Measurements from ENCODE around the gene ADAMTS17.

Gene ADAMTS17

GRCh38 chr15:100333236-100333635 lies 8.5 kb downstream of the ADAMTS17 start:
- ATAC-seq, result no peak
- Mint-ChIP-seq H3K9me3 (no peaks in the 10 kb centered on the region), H3K4me3 (no peak overlapping the region), H3K4me1 (no peaks in the 10 kb centered on the region), H3K27ac (no peak overlapping the region), H3K36me3 (no peaks in the 10 kb centered on the region), H3K27me3 (peaks cover 34% of the 10 kb centered on the region)

GRCh38 chr15:100332721-100333120 lies 9.1 kb downstream of the ADAMTS17 start:
- Mint-ChIP-seq H3K4me3 (no peak overlapping the region), H3K9me3 (no peaks in the 10 kb centered on the region), H3K4me1 (no peaks in the 10 kb centered on the region), H3K27me3 (peaks cover 29% of the 10 kb centered on the region), H3K36me3 (no peaks in the 10 kb centered on the region), H3K27ac (no peak overlapping the region)
- ATAC-seq, result no peak

GRCh38 chr15:100332231-100332630 lies 9.5 kb downstream of the ADAMTS17 start:
- Mint-ChIP-seq H3K36me3 (no peaks in the 10 kb centered on the region), H3K27me3 (peaks cover 24% of the 10 kb centered on the region), H3K4me1 (no peaks in the 10 kb centered on the region)

GRCh38 chr15:100330629-100331215 lies 11.1 kb downstream of the ADAMTS17 start:
- peaks cover 22% of the 10 kb centered on the region for H3K27me3 Mint-ChIP-seq
- no peak overlapping the region for H3K27ac Mint-ChIP-seq
- H3K4me3 Mint-ChIP-seq, result no peak overlapping the region
- H3K36me3 Mint-ChIP-seq, result no peaks in the 10 kb centered on the region
- no peak for ATAC-seq
- no peaks in the 10 kb centered on the region for H3K4me1 Mint-ChIP-seq
- no peaks in the 10 kb centered on the region for H3K9me3 Mint-ChIP-seq

More at GRCh38 chr15:100332231-100332630, 9.5 kb downstream of the ADAMTS17 start:
- ATAC-seq, result no peak
- H3K9me3 Mint-ChIP-seq, result no peaks in the 10 kb centered on the region
- H3K4me3 Mint-ChIP-seq, result no peak overlapping the region
- no peak overlapping the region for H3K27ac Mint-ChIP-seq

GRCh38 chr15:100330221-100330620 lies 11.6 kb downstream of the ADAMTS17 start:
- peaks cover 21% of the 10 kb centered on the region for H3K27me3 Mint-ChIP-seq
- no peak overlapping the region for H3K4me3 Mint-ChIP-seq
- H3K27ac Mint-ChIP-seq, result no peak overlapping the region
- no peaks in the 10 kb centered on the region for H3K4me1 Mint-ChIP-seq
- ATAC-seq, result no peak
- H3K9me3 Mint-ChIP-seq, result peaks cover 3% of the 10 kb centered on the region
- no peaks in the 10 kb centered on the region for H3K36me3 Mint-ChIP-seq

GRCh38 chr15:100328796-100329195 lies 13.0 kb downstream of the ADAMTS17 start:
- Mint-ChIP-seq H3K9me3 (peaks cover 3% of the 10 kb centered on the region), H3K27ac (no peak overlapping the region), H3K36me3 (no peaks in the 10 kb centered on the region), H3K4me3 (no peak overlapping the region), H3K4me1 (no peaks in the 10 kb centered on the region), H3K27me3 (peaks cover 11% of the 10 kb centered on the region)
- ATAC-seq, result no peak

GRCh38 chr15:100318880-100319279 lies 22.9 kb downstream of the ADAMTS17 start:
- ATAC-seq, result no peak
- no peaks in the 10 kb centered on the region for H3K4me1 Mint-ChIP-seq
- peaks cover 5% of the 10 kb centered on the region for H3K36me3 Mint-ChIP-seq
- H3K27ac Mint-ChIP-seq, result no peak overlapping the region
- H3K9me3 Mint-ChIP-seq, result peaks cover 2% of the 10 kb centered on the region
- peaks cover 29% of the 10 kb centered on the region for H3K27me3 Mint-ChIP-seq
- no peak overlapping the region for H3K4me3 Mint-ChIP-seq

- Mint-ChIP-seq H3K4me1 (no peaks in the 10 kb centered on the region), H3K27me3 (peaks cover 35% of the 10 kb centered on the region), H3K27ac (no peak overlapping the region), H3K36me3 (peaks cover 5% of the 10 kb centered on the region), H3K4me3 (no peak overlapping the region), H3K9me3 (peaks cover 6% of the 10 kb centered on the region)
- ATAC-seq, result no peak
Observed at GRCh38 chr15:100314809-100315400, 26.9 kb downstream of the ADAMTS17 start.

GRCh38 chr15:100311833-100312476 lies 29.8 kb downstream of the ADAMTS17 start:
- Mint-ChIP-seq H3K27me3 (peaks cover 41% of the 10 kb centered on the region), H3K4me3 (no peak overlapping the region), H3K36me3 (no peaks in the 10 kb centered on the region), H3K4me1 (no peaks in the 10 kb centered on the region), H3K9me3 (peaks cover 4% of the 10 kb centered on the region), H3K27ac (no peak overlapping the region)
- no peak for ATAC-seq

GRCh38 chr15:100311154-100311625 lies 30.6 kb downstream of the ADAMTS17 start:
- H3K27ac Mint-ChIP-seq, result no peak overlapping the region
- H3K9me3 Mint-ChIP-seq, result peaks cover 4% of the 10 kb centered on the region
- ATAC-seq, result no peak
- H3K36me3 Mint-ChIP-seq, result no peaks in the 10 kb centered on the region
- H3K27me3 Mint-ChIP-seq, result peaks cover 41% of the 10 kb centered on the region
- H3K4me1 Mint-ChIP-seq, result no peaks in the 10 kb centered on the region
- H3K4me3 Mint-ChIP-seq, result no peak overlapping the region

GRCh38 chr15:100310513-100311153 lies 31.1 kb downstream of the ADAMTS17 start:
- H3K4me1 Mint-ChIP-seq, result no peaks in the 10 kb centered on the region
- peaks cover 41% of the 10 kb centered on the region for H3K27me3 Mint-ChIP-seq
- H3K27ac Mint-ChIP-seq, result no peak overlapping the region
- H3K36me3 Mint-ChIP-seq, result no peaks in the 10 kb centered on the region
- ATAC-seq, result no peak
- peaks cover 4% of the 10 kb centered on the region for H3K9me3 Mint-ChIP-seq
- H3K4me3 Mint-ChIP-seq, result no peak overlapping the region

- Mint-ChIP-seq H3K4me1 (no peaks in the 10 kb centered on the region), H3K27me3 (peaks cover 41% of the 10 kb centered on the region), H3K36me3 (no peaks in the 10 kb centered on the region), H3K9me3 (peaks cover 4% of the 10 kb centered on the region), H3K4me3 (no peak overlapping the region), H3K27ac (no peak overlapping the region)
- no peak for ATAC-seq
Observed at GRCh38 chr15:100310041-100310405, 31.8 kb downstream of the ADAMTS17 start.

- no peak overlapping the region for H3K27ac Mint-ChIP-seq
- no peaks in the 10 kb centered on the region for H3K36me3 Mint-ChIP-seq
- H3K27me3 Mint-ChIP-seq, result peaks cover 37% of the 10 kb centered on the region
- ATAC-seq, result no peak
- H3K4me1 Mint-ChIP-seq, result no peaks in the 10 kb centered on the region
- H3K9me3 Mint-ChIP-seq, result peaks cover 4% of the 10 kb centered on the region
- H3K4me3 Mint-ChIP-seq, result no peak overlapping the region
Observed at GRCh38 chr15:100309109-100310040, 32.4 kb downstream of the ADAMTS17 start.

- peaks cover 35% of the 10 kb centered on the region for H3K27me3 Mint-ChIP-seq
- H3K36me3 Mint-ChIP-seq, result no peaks in the 10 kb centered on the region
- no peak overlapping the region for H3K4me3 Mint-ChIP-seq
- H3K9me3 Mint-ChIP-seq, result peaks cover 4% of the 10 kb centered on the region
- no peaks in the 10 kb centered on the region for H3K4me1 Mint-ChIP-seq
- no peak overlapping the region for H3K27ac Mint-ChIP-seq
- no peak for ATAC-seq
Observed at GRCh38 chr15:100308608-100309007, 33.2 kb downstream of the ADAMTS17 start.

- H3K36me3 Mint-ChIP-seq, result no peaks in the 10 kb centered on the region
- H3K9me3 Mint-ChIP-seq, result peaks cover 4% of the 10 kb centered on the region
- no peak for ATAC-seq
- no peaks in the 10 kb centered on the region for H3K4me1 Mint-ChIP-seq
- no peak overlapping the region for H3K27ac Mint-ChIP-seq
- H3K27me3 Mint-ChIP-seq, result peaks cover 35% of the 10 kb centered on the region
- H3K4me3 Mint-ChIP-seq, result no peak overlapping the region
Observed at GRCh38 chr15:100308213-100308600, 33.6 kb downstream of the ADAMTS17 start.
